OCI-LY7 (cell line): ENCODE measurements around the gene COL6A2. TPM values are rescaled to one million over a fixed set of nuclear protein-coding genes. Genes with fewer than 3 reads are reported as not detected.

Experiments used
- BruUV-seq: library from RNA; stranded (reverse); fragments of 400-500 nt; replicated peaks from 2 replicates; lab custom pipeline; 2021; lab: Mats Ljungman, UMichigan
- CTCF ChIA-PET: fragments of 300-600 bp; sonication (Branson Sonifier 250); formaldehyde crosslinking; loops from one replicate; lab custom pipeline; 2022; ENCODE audit warnings: antibody characterized with exemption; ENCODE audit not compliant: unreplicated experiment; lab: Charles Lee
- POLR2A ChIA-PET: fragments of 300-600 bp; sonication (Branson Sonifier 250); formaldehyde crosslinking; loops from one replicate; lab custom pipeline; 2022; ENCODE audit warnings: antibody characterized with exemption; lab: Charles Lee
- DNase-seq: peaks from one replicate; pipeline ENCODE4 v3.0.0-alpha.2; 2015; ENCODE audit warnings: low spot score
- H2AFZ ChIP-seq: fragments of 200-600 bp; sonication (generic), shearing (Covaris generic); 2 replicates; pipeline ENCODE4 v1.6.1; 2014; ENCODE audit warnings: mild to moderate bottlenecking, antibody characterized with exemption, low read length, moderate library complexity
- H3K27ac ChIP-seq: fragments of 200-600 bp; sonication (generic); 2 replicates; pipeline ENCODE4 v1.5.1; 2014; ENCODE audit warnings: mixed run types, low read depth, mild to moderate bottlenecking, moderate library complexity, low read length, inconsistent platforms; ENCODE audit not compliant: poor library complexity, severe bottlenecking
- H3K36me3 ChIP-seq: fragments of 200-600 bp; sonication (generic); 2 replicates; pipeline ENCODE4 v1.6.1; 2014; ENCODE audit warnings: mild to moderate bottlenecking, antibody characterized with exemption, low read length, moderate library complexity, mixed read lengths; ENCODE audit not compliant: insufficient read depth
- H3K4me1 ChIP-seq: fragments of 200-600 bp; sonication (generic); 2 replicates; pipeline ENCODE4 v1.5.1; 2014; ENCODE audit warnings: mild to moderate bottlenecking, low read length; ENCODE audit not compliant: insufficient read depth, poor library complexity, severe bottlenecking
- H3K4me2 ChIP-seq: fragments of 200-600 bp; sonication (generic); 2 replicates; pipeline ENCODE4 v1.6.1; 2014; ENCODE audit warnings: mild to moderate bottlenecking, low read length
- H3K4me3 ChIP-seq: fragments of 200-600 bp; sonication (generic); 2 replicates; pipeline ENCODE4 v1.5.1; 2014; ENCODE audit warnings: mild to moderate bottlenecking, low read depth, low read length; ENCODE audit not compliant: poor library complexity, severe bottlenecking
- H3K79me2 ChIP-seq: fragments of 200-600 bp; sonication (generic); 2 replicates; pipeline ENCODE4 v1.6.1; 2016; ENCODE audit warnings: low read depth, mild to moderate bottlenecking, low read length, moderate library complexity, mixed read lengths; ENCODE audit not compliant: insufficient read depth
- H3K9me2 ChIP-seq: fragments of 200-600 bp; sonication (generic); 2 replicates; pipeline ENCODE4 v1.6.1; 2016; ENCODE audit warnings: mild to moderate bottlenecking, low read length, mixed read lengths; ENCODE audit not compliant: insufficient read depth
- H3K9me3 ChIP-seq: fragments of 200-600 bp; sonication (generic); 2 replicates; pipeline ENCODE4 v1.6.1; 2014; ENCODE audit warnings: mild to moderate bottlenecking, mixed run types, low read length, mixed read lengths
- H4K20me1 ChIP-seq: fragments of 200-600 bp; sonication (generic); 2 replicates; pipeline ENCODE4 v1.6.1; 2014; ENCODE audit warnings: mild to moderate bottlenecking, antibody characterized with exemption, low read length, moderate library complexity, mixed read lengths; ENCODE audit not compliant: insufficient read depth
- CTCF ChIP-seq: fragments of 200-600 bp; sonication (generic); conservative IDR thresholded peaks from 2 replicates; pipeline ENCODE4 v1.5.1; 2014; ENCODE audit warnings: mild to moderate bottlenecking, antibody characterized with exemption, low read length, moderate library complexity, mixed read lengths
- EZH2phosphoT487 ChIP-seq: fragments of 200-600 bp; sonication (generic); IDR thresholded peaks from 2 replicates; pipeline ENCODE4 v1.6.1; 2018; ENCODE audit warnings: low read depth, borderline replicate concordance, mild to moderate bottlenecking, mixed run types, antibody characterized with exemption, low read length, moderate library complexity, mixed read lengths
- intact Hi-C: fragments of 100-400 bp; cut with micrococcal nuclease; formaldehyde crosslinking; loops from one replicate; pipeline ENCODE4 v1.10.0; 2022; ENCODE audit not compliant: unreplicated experiment
- total RNA-seq, 2 experiments: library from RNA; depleted of rRNA in 1 of 2; stranded (reverse); fragments of >200 nt in 1 of 2; shearing (Covaris generic) in 1 of 2; gene quantifications; 2 replicates each; pipeline ENCODE4 v1.2.3, GENCODE V29; 2014 to 2022

COL6A2 gene
- total RNA-seq, 2 experiments from 2014 or later, result not detected

- intact Hi-C loops, result no loop called here
- BruUV-seq, result no TSS peak
- DNase-seq, result no peak
Measured at GRCh38 chr21:46154955-46155513, 57.1 kb downstream of the COL6A2 start.

GRCh38 chr21:46155514-46156377, 57.8 kb downstream of the COL6A2 start, which contains the start of gene FTCD:
TSS of gene FTCD (minus strand) at chr21:46155579. CDS start at chr21:46155523, 56 bp downstream.
- BruUV-seq, result no TSS peak
- Histone ChIP-seq H3K4me3 (no peak within 1 kb of the TSS), H3K4me2 (no peak within 1 kb of the TSS), H3K4me1 (no peaks in the 10 kb centered on the region), H3K27ac (no peak within 1 kb of the TSS), H3K79me2 (no peaks in the 10 kb centered on the region), H2AFZ (no peak within 1 kb of the TSS), H3K9me3 (no peaks in the 10 kb centered on the region), H3K36me3 (no peaks in the 10 kb centered on the region), H4K20me1 (no peaks in the 10 kb centered on the region), H3K9me2 (no peaks in the 10 kb centered on the region)
- ChIA-PET POLR2A (no interaction called here), CTCF (no interaction called here)
- intact Hi-C loops, result no loop called here
- TF ChIP-seq EZH2phosphoT487, result no peak
- TF ChIP-seq CTCF, result no peak
- DNase-seq, result no peak

More at GRCh38 chr21:46154955-46155513, 57.1 kb downstream of the COL6A2 start:
- Histone ChIP-seq H3K9me2 (no peaks in the 10 kb centered on the region), H2AFZ (no peak overlapping the region), H3K9me3 (no peaks in the 10 kb centered on the region), H3K4me3 (no peak overlapping the region), H3K79me2 (no peaks in the 10 kb centered on the region), H3K4me2 (no peak overlapping the region), H3K4me1 (no peaks in the 10 kb centered on the region), H4K20me1 (no peaks in the 10 kb centered on the region), H3K36me3 (no peaks in the 10 kb centered on the region), H3K27ac (no peak overlapping the region)
- ChIA-PET POLR2A (no interaction called here), CTCF (no interaction called here)
- TF ChIP-seq EZH2phosphoT487 (no peak), CTCF (no peak)

- intact Hi-C loops, result no loop called here
- POLR2A ChIA-PET, result no interaction called here
- no peak for DNase-seq
- no TSS peak for BruUV-seq
- no peaks in the 10 kb centered on the region for H4K20me1 ChIP-seq
- no peak for TF ChIP-seq CTCF
- H3K4me3 ChIP-seq, result no peak overlapping the region
- no peaks in the 10 kb centered on the region for H3K36me3 ChIP-seq
- H3K9me3 ChIP-seq, result peaks cover 3% of the 10 kb centered on the region; the same call in 1 of the 2 replicates
- H3K4me1 ChIP-seq, result no peaks in the 10 kb centered on the region
- no peaks in the 10 kb centered on the region for H3K9me2 ChIP-seq
- H2AFZ ChIP-seq, result no peak overlapping the region
- H3K27ac ChIP-seq, result no peak overlapping the region
- no peaks in the 10 kb centered on the region for H3K79me2 ChIP-seq
- CTCF ChIA-PET, result no interaction called here
- H3K4me2 ChIP-seq, result no peak overlapping the region
Measured at GRCh38 chr21:46156378-46156645, 58.4 kb downstream of the COL6A2 start.
